CD4-positive, alpha-beta memory T cell (primary cell): Measurements from ENCODE around the gene ZNF648. TPM values are rescaled to one million over a fixed set of nuclear protein-coding genes. Genes with fewer than 3 reads are reported as not detected.

Experiments
- CTCF ChIA-PET: fragments of 350-600 bp; sonication (Branson Sonifier 250); formaldehyde crosslinking; loops from one replicate; lab custom pipeline; 2021; ENCODE audit warnings: inconsistent platforms; ENCODE audit not compliant: partially characterized antibody; lab: Charles Lee
- POLR2A ChIA-PET: fragments of 350-600 bp; sonication (Branson Sonifier 250); formaldehyde crosslinking; loops from one replicate; lab custom pipeline; 2021; ENCODE audit not compliant: partially characterized antibody; lab: Charles Lee
- DNase-seq, 5 donors: peaks; one replicate each; pipeline versions ENCODE4 v3.0.0 to v3.0.0-alpha.2; 2020 to 2022; ENCODE audit warnings: mixed read lengths in 1 of 5
- H3K27ac ChIP-seq: one replicate; pipeline ENCODE4 v1.7.0; 2013; ENCODE audit warnings: low read depth, low read length
- H3K27me3 ChIP-seq: 2 replicates; pipeline ENCODE4 v1.7.0; 2013; ENCODE audit warnings: mild to moderate bottlenecking, low read length, moderate library complexity; ENCODE audit not compliant: insufficient read depth
- H3K36me3 ChIP-seq: 2 replicates; pipeline ENCODE4 v1.7.0; 2013; ENCODE audit warnings: mild to moderate bottlenecking, low read length, moderate library complexity; ENCODE audit not compliant: insufficient read depth
- H3K4me1 ChIP-seq: 2 replicates; pipeline ENCODE4 v1.7.0; 2013; ENCODE audit warnings: mild to moderate bottlenecking, low read length, moderate library complexity; ENCODE audit not compliant: insufficient read depth
- H3K4me3 ChIP-seq, 2 donors: one replicate each; pipeline ENCODE4 v1.7.0; 2013; ENCODE audit warnings: low read length in 2 of 2, mild to moderate bottlenecking in 1 of 2
- H3K9me3 ChIP-seq, 2 donors: one replicate each; pipeline ENCODE4 v1.7.0; 2013; ENCODE audit warnings: low read length in 2 of 2, control low read depth in 1 of 2; ENCODE audit not compliant: control insufficient read depth in 1 of 2
- H3K27ac Mint-ChIP-seq, 7 donors: one replicate each; pipeline ENCODE4 v1.8.0; 2020 to 2021; ENCODE audit warnings: mixed read lengths in 7 of 7, mild to moderate bottlenecking in 6 of 7, inconsistent platforms in 3 of 7, moderate library complexity in 3 of 7
- H3K27me3 Mint-ChIP-seq, 2 donors: one replicate each; pipeline ENCODE4 v1.8.0; 2020 to 2021; ENCODE audit warnings: mixed read lengths in 2 of 2
- H3K36me3 Mint-ChIP-seq, 2 donors: one replicate each; pipeline ENCODE4 v1.8.0; 2020 to 2021; ENCODE audit warnings: mixed read lengths in 2 of 2, inconsistent platforms in 1 of 2, mild to moderate bottlenecking in 1 of 2
- H3K4me1 Mint-ChIP-seq, 4 donors: one replicate each; pipeline ENCODE4 v1.8.0; 2020 to 2021; ENCODE audit warnings: mixed read lengths in 4 of 4, mild to moderate bottlenecking in 1 of 4
- H3K4me3 Mint-ChIP-seq, 8 donors: one replicate each; pipeline ENCODE4 v1.8.0; 2020 to 2021; ENCODE audit warnings: mixed read lengths in 8 of 8, mild to moderate bottlenecking in 7 of 8, moderate library complexity in 6 of 8, inconsistent platforms in 3 of 8
- H3K9me3 Mint-ChIP-seq, 8 donors: one replicate each; pipeline ENCODE4 v1.8.0; 2020 to 2021; ENCODE audit warnings: mixed read lengths in 8 of 8, mild to moderate bottlenecking in 5 of 8, inconsistent platforms in 3 of 8, moderate library complexity in 1 of 8
- intact Hi-C: fragments of 100-400 bp; cut with micrococcal nuclease; formaldehyde crosslinking; loops from one replicate; pipeline ENCODE4 v1.15.1; 2023
- polyA plus RNA-seq, 2 donors: library from polyadenylated mRNA; unstranded; fragments of 300-500 nt; fragmentation: Illumina TruSeq; gene quantifications; one replicate each; pipeline ENCODE4 v1.2.3, GENCODE V29; 2021
- total RNA-seq, 2 experiments: library from RNA; stranded (reverse); gene quantifications; one replicate each; pipeline ENCODE4 v1.2.3, GENCODE V29; 2021

ZNF648 gene, protein sequence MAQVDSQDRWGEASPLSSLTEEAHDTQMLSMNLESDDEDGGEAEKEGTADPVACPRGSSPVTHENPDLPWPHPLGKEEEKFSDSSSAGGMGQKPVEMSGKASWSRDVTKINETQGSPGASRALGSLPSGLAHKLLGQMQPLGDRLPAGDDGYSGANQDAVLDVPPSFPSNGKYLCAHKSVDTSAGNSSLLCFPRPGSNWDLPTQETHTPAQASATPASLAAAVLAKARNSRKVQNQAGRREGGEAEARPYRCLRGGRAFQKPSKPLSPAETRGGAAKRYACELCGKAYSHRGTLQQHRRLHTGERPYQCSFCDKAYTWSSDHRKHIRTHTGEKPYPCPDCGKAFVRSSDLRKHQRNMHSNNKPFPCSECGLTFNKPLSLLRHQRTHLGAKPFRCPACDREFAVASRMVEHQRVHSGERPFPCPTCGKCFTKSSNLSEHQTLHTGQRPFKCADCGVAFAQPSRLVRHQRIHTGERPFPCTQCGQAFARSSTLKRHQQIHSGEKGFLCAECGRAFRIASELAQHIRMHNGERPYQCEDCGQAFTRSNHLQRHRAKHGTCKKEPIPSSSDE
- total RNA-seq (not detected), polyA plus RNA-seq (not detected)

DNA sequence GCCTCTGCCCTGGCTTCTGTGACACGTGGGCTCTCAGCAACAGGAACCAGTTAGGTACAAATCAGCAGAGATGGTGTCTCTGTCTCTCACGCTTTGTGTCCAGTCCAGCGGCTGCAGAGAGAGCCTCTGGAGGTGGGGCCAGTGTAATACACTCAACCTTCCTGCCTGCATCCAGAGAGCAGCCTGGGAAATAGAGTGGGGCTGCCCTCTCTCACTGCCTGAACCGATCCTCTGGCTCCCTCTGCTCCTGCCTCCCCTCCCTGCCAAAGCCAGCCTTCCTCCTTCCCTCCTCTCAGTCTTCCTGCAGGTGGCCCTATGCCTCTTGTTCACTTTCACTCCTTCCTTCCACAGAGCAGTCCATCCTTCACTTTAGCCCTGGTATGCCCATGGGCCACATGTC is at the start of gene ZNF648:
ZNF648 (minus strand) TSS at position 119 of the 400 bp plus-strand sequence. CDS start 3,702 bp downstream, outside the sequence.
- intact Hi-C loops, result no loop called here
- ChIA-PET POLR2A (no interaction called here), CTCF (no interaction called here)
- H3K4me3 ChIP-seq, result no peak within 1 kb of the TSS
- no peaks in the 10 kb centered on the region for H3K36me3 ChIP-seq
- no peaks in the 10 kb centered on the region for H3K4me1 ChIP-seq
- no peak within 1 kb of the TSS for H3K27ac ChIP-seq
- Mint-ChIP-seq H3K27ac (no peak within 1 kb of the TSS), H3K27me3 (peaks cover 31 to 48% of the 10 kb centered on the region in 2 donors), H3K36me3 (no peaks in the 10 kb centered on the region), H3K4me1 (peaks cover 0 to 2% (median 0%) of the 10 kb centered on the region in 4 donors), H3K9me3 (peaks cover 0 to 9% (median 0%) of the 10 kb centered on the region in 8 donors), H3K4me3 (no peak within 1 kb of the TSS)
- no peak for DNase-seq
- no peaks in the 10 kb centered on the region for H3K9me3 ChIP-seq
- H3K27me3 ChIP-seq, result peaks cover 8% of the 10 kb centered on the region

DNA sequence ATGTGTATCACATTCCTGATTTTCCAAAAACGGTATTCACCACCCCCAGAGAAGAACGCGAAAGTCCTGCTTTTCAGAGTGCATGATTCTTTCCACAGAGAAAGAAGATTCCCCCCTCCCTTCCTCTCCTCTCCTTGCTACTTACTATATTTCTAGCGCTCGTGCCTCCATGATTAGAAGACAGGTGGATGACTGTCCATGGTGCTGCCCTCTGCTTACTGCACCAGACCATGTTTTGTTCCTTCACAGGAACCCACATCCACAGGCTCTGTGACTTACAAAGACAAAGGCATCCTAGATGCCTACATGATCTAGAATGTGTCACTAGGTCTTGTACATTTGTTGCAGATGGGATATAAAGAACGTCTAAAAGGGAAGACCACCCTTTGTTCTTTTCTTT is 49.1 kb upstream of the ZNF648 start:
- ChIA-PET POLR2A (no interaction called here), CTCF (interaction anchor here (0.6 to 4.2 kb wide), 6 partner anchors 11 to 286 kb away, joined by 3 to 63 read pairs (median 6); no protein-coding TSS in a partner anchor)
- H3K27me3 ChIP-seq, result no peaks in the 10 kb centered on the region
- H3K4me3 ChIP-seq, result no peak overlapping the region
- Mint-ChIP-seq H3K27me3 (peaks cover 15 to 26% of the 10 kb centered on the region in 2 donors), H3K36me3 (peaks cover 0 to 5% of the 10 kb centered on the region in 2 donors), H3K27ac (no peak overlapping the region), H3K4me3 (no peak overlapping the region), H3K4me1 (peaks cover 0 to 3% (median 1%) of the 10 kb centered on the region in 4 donors), H3K9me3 (peaks cover 2 to 9% (median 4%) of the 10 kb centered on the region in 8 donors)
- no peaks in the 10 kb centered on the region for H3K4me1 ChIP-seq
- no peak overlapping the region for H3K27ac ChIP-seq
- H3K9me3 ChIP-seq, result no peaks in the 10 kb centered on the region
- DNase-seq, result no peak
- no peaks in the 10 kb centered on the region for H3K36me3 ChIP-seq
- intact Hi-C loops, result no loop called here

DNA sequence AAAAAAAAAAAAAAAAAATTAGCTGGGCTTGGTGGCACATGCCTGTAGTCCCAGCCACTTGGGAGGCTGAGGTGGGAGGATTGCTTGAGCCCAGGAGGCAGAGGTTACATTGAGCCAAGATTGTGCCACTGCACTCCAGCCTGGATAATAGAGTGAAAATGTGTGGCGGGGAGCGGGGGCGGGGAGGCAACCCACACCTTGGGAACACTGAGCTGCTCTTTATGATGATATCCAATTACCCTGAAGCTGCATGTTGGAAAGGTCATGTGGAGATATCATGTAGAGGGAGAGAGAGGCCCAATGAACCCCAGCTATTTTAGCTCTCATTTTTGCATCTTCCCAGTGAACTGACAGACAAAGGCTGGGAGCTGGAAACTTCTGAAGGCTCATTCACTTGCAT is 48.3 kb upstream of the ZNF648 start:
- Mint-ChIP-seq H3K36me3 (peaks cover 0 to 5% of the 10 kb centered on the region in 2 donors), H3K27ac (no peak overlapping the region), H3K4me3 (no peak overlapping the region), H3K27me3 (peaks cover 17 to 22% of the 10 kb centered on the region in 2 donors), H3K4me1 (peaks cover 0 to 3% (median 1%) of the 10 kb centered on the region in 4 donors), H3K9me3 (peaks cover 2 to 9% (median 4%) of the 10 kb centered on the region in 8 donors)
- Histone ChIP-seq H3K36me3 (no peaks in the 10 kb centered on the region), H3K4me3 (no peak overlapping the region), H3K27ac (no peak overlapping the region), H3K4me1 (no peaks in the 10 kb centered on the region), H3K9me3 (no peaks in the 10 kb centered on the region), H3K27me3 (no peaks in the 10 kb centered on the region)
- ChIA-PET CTCF (interaction anchor here (0.6 to 4.2 kb wide), 7 partner anchors 10 to 287 kb away, joined by 3 to 63 read pairs (median 4); no protein-coding TSS in a partner anchor), POLR2A (no interaction called here)
- intact Hi-C loops, result no loop called here
- no peak for DNase-seq

DNA sequence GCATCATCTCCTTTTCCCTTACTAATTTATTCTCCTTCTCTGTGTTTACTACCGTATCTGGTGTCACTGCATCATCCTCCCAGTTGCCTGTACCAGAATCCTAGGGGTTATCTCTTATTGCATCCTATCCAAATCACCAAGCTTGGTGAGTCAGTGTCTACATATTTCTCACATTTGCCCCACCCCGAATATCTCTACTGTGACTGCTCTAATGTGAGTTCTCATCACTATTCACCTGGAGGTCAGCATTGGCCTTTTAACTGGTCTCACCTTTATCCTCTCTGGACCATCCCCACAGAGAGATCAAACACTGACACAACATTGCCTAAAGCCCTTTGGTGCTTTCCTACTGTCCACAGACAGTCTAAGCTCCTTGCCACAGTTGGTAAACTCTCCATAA is 45.7 kb upstream of the ZNF648 start:
- peaks cover 2 to 9% (median 4%) of the 10 kb centered on the region in 8 donors for H3K9me3 Mint-ChIP-seq
- intact Hi-C loops, result no loop called here
- ChIA-PET POLR2A (no interaction called here), CTCF (interaction anchor here (1.2 to 1.3 kb wide), 2 partner anchors 26 to 36 kb away, joined by 3 to 5 read pairs; no protein-coding TSS in a partner anchor)
- peak overlapping the region in 1 of 7 donors; percentile 44 for H3K27ac Mint-ChIP-seq
- no peaks in the 10 kb centered on the region for H3K4me1 Mint-ChIP-seq
- Histone ChIP-seq H3K36me3 (no peaks in the 10 kb centered on the region), H3K4me3 (no peak overlapping the region), H3K27me3 (no peaks in the 10 kb centered on the region), H3K27ac (no peak overlapping the region), H3K9me3 (no peaks in the 10 kb centered on the region), H3K4me1 (no peaks in the 10 kb centered on the region)
- peaks cover 19 to 20% of the 10 kb centered on the region in 2 donors for H3K27me3 Mint-ChIP-seq
- peaks cover 0 to 5% of the 10 kb centered on the region in 2 donors for H3K36me3 Mint-ChIP-seq
- DNase-seq, result no peak
- H3K4me3 Mint-ChIP-seq, result no peak overlapping the region

DNA sequence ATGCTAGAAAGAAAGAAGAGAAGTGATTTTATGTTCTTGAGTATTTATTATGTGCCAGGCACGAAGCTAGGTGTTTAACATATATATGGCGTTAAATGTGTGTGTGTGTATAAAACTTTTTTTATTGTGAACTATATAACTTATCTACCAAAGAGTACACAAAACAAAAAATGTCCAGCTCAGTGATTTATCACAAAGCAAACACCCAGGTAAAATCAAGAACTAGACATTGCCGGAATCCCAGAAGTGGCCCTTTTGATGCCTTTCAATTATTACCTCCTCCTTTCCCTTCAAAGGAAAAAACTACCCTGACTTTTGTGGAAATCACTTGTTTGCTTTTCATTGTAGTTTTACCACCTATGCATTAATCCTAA is 40.5 kb upstream of the ZNF648 start:
- intact Hi-C loops, result no loop called here
- H3K9me3 Mint-ChIP-seq, result peaks cover 0 to 4% (median 2%) of the 10 kb centered on the region in 8 donors
- Histone ChIP-seq H3K4me1 (no peaks in the 10 kb centered on the region), H3K27ac (no peak overlapping the region), H3K4me3 (no peak overlapping the region), H3K27me3 (no peaks in the 10 kb centered on the region), H3K36me3 (no peaks in the 10 kb centered on the region), H3K9me3 (no peaks in the 10 kb centered on the region)
- H3K4me3 Mint-ChIP-seq, result no peak overlapping the region
- H3K4me1 Mint-ChIP-seq, result peaks cover 0 to 2% (median 0%) of the 10 kb centered on the region in 4 donors
- DNase-seq, result no peak
- peaks cover 7 to 9% of the 10 kb centered on the region in 2 donors for H3K27me3 Mint-ChIP-seq
- H3K27ac Mint-ChIP-seq, result no peak overlapping the region
- ChIA-PET POLR2A (interaction anchor here (1.5 kb wide), 1 partner anchor 15 kb away, joined by 4 read pairs; no protein-coding TSS in a partner anchor), CTCF (interaction anchor here (1.3 kb wide), 1 partner anchor 21 kb away, joined by 3 read pairs; no protein-coding TSS in a partner anchor)
- H3K36me3 Mint-ChIP-seq, result peaks cover 0 to under 1% of the 10 kb centered on the region in 2 donors

DNA sequence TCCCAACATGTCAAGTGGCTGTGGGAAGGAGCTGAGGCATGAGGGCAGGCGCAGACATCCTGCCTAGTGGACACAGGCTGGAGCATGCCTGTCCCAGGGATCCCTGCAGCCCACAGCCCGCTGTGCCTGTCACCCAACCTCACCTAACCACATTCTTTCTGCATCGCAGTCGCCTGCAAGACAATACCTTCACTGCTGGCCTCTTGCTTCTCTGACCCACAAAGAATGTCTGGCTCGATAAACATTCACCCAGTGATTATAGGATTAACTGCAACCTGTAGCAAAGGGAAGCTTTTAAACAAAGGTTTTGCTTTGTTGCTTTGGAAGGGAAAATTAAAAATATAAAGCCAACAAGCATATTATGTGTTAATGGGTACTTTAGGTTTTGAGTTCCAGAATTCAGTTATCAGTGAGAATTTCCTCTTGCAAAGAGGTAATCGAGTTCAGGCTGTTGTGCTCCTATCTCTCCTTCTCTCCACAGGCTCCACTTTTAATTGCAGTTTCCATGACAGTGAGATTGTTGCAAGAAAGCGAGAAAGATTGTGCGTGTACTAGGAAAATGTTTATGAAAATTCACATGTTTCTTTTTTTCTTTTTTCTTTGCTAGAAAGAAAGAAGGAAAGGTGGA is 40.0 kb upstream of the ZNF648 start:
- peaks cover 0 to 4% (median 2%) of the 10 kb centered on the region in 8 donors for H3K9me3 Mint-ChIP-seq
- intact Hi-C loops, result no loop called here
- ChIA-PET POLR2A (interaction anchor here (1.5 kb wide), 1 partner anchor 14 kb away, joined by 4 read pairs; no protein-coding TSS in a partner anchor), CTCF (interaction anchor here (0.6 to 1.3 kb wide), 2 partner anchors 21 to 1700 kb away, joined by 3 read pairs; no protein-coding TSS in a partner anchor)
- no peak overlapping the region for H3K4me3 Mint-ChIP-seq
- no peaks in the 10 kb centered on the region for H3K36me3 ChIP-seq
- no peak overlapping the region for H3K4me3 ChIP-seq
- H3K27me3 ChIP-seq, result no peaks in the 10 kb centered on the region
- peaks cover 7 to 8% of the 10 kb centered on the region in 2 donors for H3K27me3 Mint-ChIP-seq
- no peak overlapping the region for H3K27ac ChIP-seq
- no peaks in the 10 kb centered on the region for H3K36me3 Mint-ChIP-seq
- DNase-seq, result no peak
- H3K4me1 Mint-ChIP-seq, result peaks cover 0 to 2% (median 0%) of the 10 kb centered on the region in 4 donors
- H3K4me1 ChIP-seq, result no peaks in the 10 kb centered on the region
- H3K27ac Mint-ChIP-seq, result no peak overlapping the region
- no peaks in the 10 kb centered on the region for H3K9me3 ChIP-seq
